SU-DHL-6 (cell line): ENCODE measurements around the gene HDGF.

Experiments used
- H2AFZ ChIP-seq: fragments of 200-600 bp; sonication (generic); 2 replicates; pipeline ENCODE4 v1.6.1; 2014; ENCODE audit warnings: low read depth, mild to moderate bottlenecking, moderate library complexity, mixed read lengths, antibody characterized with exemption, low read length; ENCODE audit not compliant: severe bottlenecking
- H3F3A ChIP-seq: fragments of 200-600 bp; shearing (Covaris generic); 2 replicates; pipeline ENCODE4 v1.6.0; 2016; ENCODE audit warnings: antibody characterized with exemption, mild to moderate bottlenecking; ENCODE audit not compliant: insufficient read depth
- H3K27ac ChIP-seq: fragments of 200-600 bp; sonication (generic); 2 replicates; pipeline ENCODE4 v1.5.1; 2016; ENCODE audit warnings: low read depth, mild to moderate bottlenecking, low read length, moderate library complexity, mixed read lengths
- H3K27me3 ChIP-seq: fragments of 200-600 bp; sonication (generic), shearing (Covaris generic); 2 replicates; pipeline ENCODE4 v1.6.0; 2014; ENCODE audit warnings: mild to moderate bottlenecking, low read length
- H3K36me3 ChIP-seq: fragments of 200-600 bp; sonication (generic); 2 replicates; pipeline ENCODE4 v1.6.1; 2014; ENCODE audit warnings: mild to moderate bottlenecking, low read length, mixed read lengths
- H3K4me2 ChIP-seq: fragments of 300-600, 200-600 bp; shearing (Covaris generic), sonication (generic); 2 replicates; pipeline ENCODE4 v1.6.0; 2014; ENCODE audit warnings: low read length, low read depth, mild to moderate bottlenecking; ENCODE audit not compliant: poor library complexity, severe bottlenecking
- H3K4me3 ChIP-seq: fragments of 200-600 bp; sonication (generic); 2 replicates; pipeline ENCODE4 v1.5.1; 2014; ENCODE audit warnings: antibody characterized with exemption, low read length, mild to moderate bottlenecking, mixed read lengths; ENCODE audit not compliant: insufficient read depth, poor library complexity, severe bottlenecking
- H3K79me2 ChIP-seq: fragments of 200-600 bp; sonication (generic); 2 replicates; pipeline ENCODE4 v1.6.1; 2014; ENCODE audit warnings: mild to moderate bottlenecking, low read length, moderate library complexity; ENCODE audit not compliant: insufficient read depth
- H3K9ac ChIP-seq: fragments of 200-600 bp; sonication (generic); 2 replicates; pipeline ENCODE4 v1.7.0; 2014; ENCODE audit warnings: mild to moderate bottlenecking, low read length
- H3K9me2 ChIP-seq: fragments of 200-600 bp; sonication (generic); replicated peaks from 2 replicates; pipeline ENCODE4 v1.6.1; 2014; ENCODE audit warnings: low read length; ENCODE audit not compliant: insufficient read depth
- H3K9me3 ChIP-seq: fragments of 200-600 bp; sonication (generic); 2 replicates; pipeline ENCODE4 v1.6.1; 2014; ENCODE audit warnings: low read length, mixed read lengths; ENCODE audit not compliant: insufficient read depth
- H4K20me1 ChIP-seq: fragments of 200-600 bp; sonication (generic); 2 replicates; pipeline ENCODE4 v1.6.1; 2014; ENCODE audit warnings: low read depth, mild to moderate bottlenecking, antibody characterized with exemption, low read length, moderate library complexity, mixed read lengths
- CTCF ChIP-seq: fragments of 200-600 bp; sonication (generic); IDR thresholded peaks from one replicate; pipeline ENCODE4 v1.5.1; 2017; ENCODE audit warnings: antibody characterized with exemption, mild to moderate bottlenecking, low read length, moderate library complexity; ENCODE audit not compliant: insufficient read depth, poor library complexity, severe bottlenecking
- EZH2phosphoT487 ChIP-seq: fragments of 200-600 bp; sonication (generic), shearing (Covaris generic); conservative IDR thresholded peaks from 2 replicates; pipeline ENCODE4 v1.6.1; 2018; ENCODE audit warnings: mild to moderate bottlenecking, antibody characterized with exemption, low read length, moderate library complexity, mixed read lengths

HDGF gene

DNA sequence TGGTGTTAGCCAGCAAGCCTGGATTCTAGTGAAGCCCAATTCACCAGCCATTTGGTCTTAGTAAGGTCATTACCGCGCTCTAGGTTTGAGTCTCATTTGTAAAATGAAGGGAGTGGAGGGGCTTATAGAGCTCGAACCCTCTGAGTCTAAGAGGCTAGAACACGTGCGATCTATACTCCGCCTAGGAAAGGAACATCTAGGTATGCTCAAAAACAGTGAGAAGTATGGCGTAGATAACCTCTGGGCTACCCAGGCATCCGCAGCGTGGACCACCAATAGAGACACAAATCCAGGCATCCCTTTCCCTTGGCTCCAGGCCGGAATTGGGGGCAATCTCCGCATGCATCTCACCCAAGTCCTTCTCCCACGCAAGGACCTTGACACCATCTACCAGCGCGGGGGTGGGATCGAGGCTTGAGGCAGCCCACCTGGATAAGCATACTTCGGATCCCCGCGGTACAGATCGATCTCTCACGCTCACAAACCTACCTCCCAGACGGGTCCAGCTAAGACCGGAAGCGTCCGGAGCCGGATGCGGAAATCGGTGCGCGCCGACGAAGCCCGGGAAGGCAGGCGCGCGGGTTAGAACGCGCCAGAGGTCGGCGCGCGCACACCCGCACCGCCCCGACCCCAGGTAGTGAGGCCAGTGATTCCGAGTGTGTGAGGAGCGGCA, 23.4 kb downstream of the HDGF start, which contains the start of gene METTL25B:
METTL25B (plus strand) TSS at position 544 of the 673 bp plus-strand sequence. CDS start 636 bp downstream, outside the sequence.
- H3K9me3 ChIP-seq, result no peaks in the 10 kb centered on the region
- H3K4me3 ChIP-seq, result peak within 1 kb of the TSS; percentile 90
- peak within 1 kb of the TSS; percentile 32 for H2AFZ ChIP-seq
- peaks cover 63% of the 10 kb centered on the region for H3K79me2 ChIP-seq
- TF ChIP-seq CTCF, result no peak
- TF ChIP-seq EZH2phosphoT487, result no peak
- peak within 1 kb of the TSS; percentile 74 for H3K27ac ChIP-seq
- H3F3A ChIP-seq, result peaks cover 17% of the 10 kb centered on the region
- peaks cover 21% of the 10 kb centered on the region for H3K36me3 ChIP-seq
- H3K27me3 ChIP-seq, result no peaks in the 10 kb centered on the region
- no peaks in the 10 kb centered on the region for H3K9me2 ChIP-seq
- peaks cover 22% of the 10 kb centered on the region for H4K20me1 ChIP-seq
- peak within 1 kb of the TSS; percentile 94 for H3K4me2 ChIP-seq
- peak within 1 kb of the TSS; percentile 94 for H3K9ac ChIP-seq

GRCh38 chr1:156727492-156727891, 24.0 kb downstream of the HDGF start:
- Histone ChIP-seq H3K79me2 (peaks cover 68% of the 10 kb centered on the region), H3K4me2 (peak overlapping the region; percentile 80), H3K27me3 (no peaks in the 10 kb centered on the region), H3F3A (peaks cover 17% of the 10 kb centered on the region), H3K9ac (peak overlapping the region; percentile 94), H3K9me3 (no peaks in the 10 kb centered on the region), H2AFZ (no peak overlapping the region), H3K27ac (peak overlapping the region; percentile 74), H3K36me3 (peaks cover 23% of the 10 kb centered on the region), H3K9me2 (no peaks in the 10 kb centered on the region), H3K4me3 (peak overlapping the region; percentile 90), H4K20me1 (peaks cover 22% of the 10 kb centered on the region)
- no peak for TF ChIP-seq EZH2phosphoT487
- TF ChIP-seq CTCF, result no peak

- Histone ChIP-seq H3K9me2 (no peaks in the 10 kb centered on the region), H3K9me3 (no peaks in the 10 kb centered on the region), H3K4me3 (peak overlapping the region; percentile 90), H3K36me3 (peaks cover 23% of the 10 kb centered on the region), H3K9ac (peak overlapping the region; percentile 94), H3K27me3 (no peaks in the 10 kb centered on the region), H3F3A (peaks cover 20% of the 10 kb centered on the region), H3K4me2 (peak overlapping the region; percentile 80), H4K20me1 (peaks cover 22% of the 10 kb centered on the region), H3K79me2 (peaks cover 68% of the 10 kb centered on the region), H3K27ac (peak overlapping the region; percentile 74), H2AFZ (no peak overlapping the region)
- TF ChIP-seq EZH2phosphoT487 (no peak), CTCF (peak; percentile 62)
Measured at GRCh38 chr1:156726549-156727226, 24.8 kb downstream of the HDGF start.
